AG04449 (cell line): ENCODE measurements around the gene CISD3.

ENCODE experiments used
- CTCF ChIA-PET: fragments of 350-600 bp; formaldehyde crosslinking; extraction: SDS; loops from one replicate; lab custom pipeline; 2021; ENCODE audit warnings: antibody characterized with exemption; lab: Yijun Ruan, JAX
- POLR2A ChIA-PET: fragments of 400-600, 350-600 bp; formaldehyde crosslinking; extraction: SDS; loops from one replicate; lab custom pipeline; 2020; ENCODE audit warnings: antibody characterized with exemption, inconsistent platforms; lab: Yijun Ruan, JAX
- DNase-seq: peaks from one replicate; pipeline ENCODE4 v3.0.0-alpha.2; 2010; ENCODE audit warnings: low read depth, low spot score
- H3K4me3 ChIP-seq: 2 replicates; pipeline ENCODE4 v1.5.1; 2011; ENCODE audit warnings: low read depth, mild to moderate bottlenecking, control low read depth, low read length
- TF ChIP-seq, protein P1 (sequence below): IDR thresholded peaks from one replicate; pipeline ENCODE4 v1.5.1; 2011; ENCODE audit warnings: mild to moderate bottlenecking, moderate library complexity, low read length, control low read depth, inconsistent platforms; ENCODE audit not compliant: insufficient read depth; ENCODE audit errors: missing control alignments

CISD3 gene

DNA sequence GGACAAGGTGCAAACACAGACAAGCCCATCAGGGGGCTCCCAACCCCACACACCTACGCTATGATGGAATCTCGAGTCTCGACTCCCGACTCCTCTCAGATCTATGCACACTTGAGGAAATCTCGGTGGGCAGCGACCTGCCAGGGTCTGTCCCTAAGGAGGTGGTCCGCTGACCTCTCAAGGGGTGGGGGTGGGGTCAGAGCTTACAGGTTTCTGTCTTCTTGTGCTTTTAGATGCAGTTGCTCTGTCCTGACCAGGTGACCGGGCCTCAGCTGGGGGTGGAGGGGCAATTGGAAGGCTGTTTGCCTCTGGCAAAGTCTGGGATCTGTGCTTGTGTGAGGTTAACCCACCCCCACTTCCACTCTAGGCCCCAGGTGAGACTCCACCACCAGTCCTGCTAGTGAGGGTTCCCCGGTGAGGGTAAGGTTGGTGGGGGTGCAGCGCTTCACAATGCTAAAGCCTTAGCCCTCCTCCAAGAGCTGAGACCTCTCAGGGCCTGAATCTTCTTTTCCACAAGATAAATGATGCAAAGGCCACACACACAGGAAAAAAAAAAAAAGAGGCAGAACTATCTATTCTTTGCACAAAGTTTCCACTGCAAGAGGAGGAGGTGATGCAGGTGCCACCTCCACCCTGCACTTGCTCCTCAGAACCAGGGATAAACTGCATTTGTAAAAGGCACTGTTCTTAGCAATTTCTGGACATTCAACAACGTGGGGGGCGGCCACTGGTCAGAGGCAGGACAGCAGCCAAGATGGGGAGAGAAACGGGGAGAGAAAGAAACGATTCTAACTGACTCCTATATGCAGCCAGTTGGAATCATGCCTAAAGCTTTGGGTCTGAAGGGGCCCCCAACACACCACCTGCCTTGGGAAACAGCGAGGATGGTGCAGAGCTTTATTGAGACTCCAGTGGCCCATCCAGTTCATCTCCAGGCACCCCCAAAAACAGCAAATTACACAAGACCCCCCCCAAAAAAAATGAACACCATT is 4.1 kb downstream of the CISD3 start:
- CTCF ChIA-PET, result interaction anchor here (0.6 to 5.5 kb wide), 20 partner anchors 7 to 511 kb away, joined by 3 to 84 read pairs (median 8); partner anchors contain the start of genes EPOP, PCGF2, PSMB3 and RPL23
- POLR2A ChIA-PET, result interaction anchor here (1.4 kb wide), 1 partner anchor 24 kb away, joined by 4 read pairs; no protein-coding TSS in a partner anchor

DNA sequence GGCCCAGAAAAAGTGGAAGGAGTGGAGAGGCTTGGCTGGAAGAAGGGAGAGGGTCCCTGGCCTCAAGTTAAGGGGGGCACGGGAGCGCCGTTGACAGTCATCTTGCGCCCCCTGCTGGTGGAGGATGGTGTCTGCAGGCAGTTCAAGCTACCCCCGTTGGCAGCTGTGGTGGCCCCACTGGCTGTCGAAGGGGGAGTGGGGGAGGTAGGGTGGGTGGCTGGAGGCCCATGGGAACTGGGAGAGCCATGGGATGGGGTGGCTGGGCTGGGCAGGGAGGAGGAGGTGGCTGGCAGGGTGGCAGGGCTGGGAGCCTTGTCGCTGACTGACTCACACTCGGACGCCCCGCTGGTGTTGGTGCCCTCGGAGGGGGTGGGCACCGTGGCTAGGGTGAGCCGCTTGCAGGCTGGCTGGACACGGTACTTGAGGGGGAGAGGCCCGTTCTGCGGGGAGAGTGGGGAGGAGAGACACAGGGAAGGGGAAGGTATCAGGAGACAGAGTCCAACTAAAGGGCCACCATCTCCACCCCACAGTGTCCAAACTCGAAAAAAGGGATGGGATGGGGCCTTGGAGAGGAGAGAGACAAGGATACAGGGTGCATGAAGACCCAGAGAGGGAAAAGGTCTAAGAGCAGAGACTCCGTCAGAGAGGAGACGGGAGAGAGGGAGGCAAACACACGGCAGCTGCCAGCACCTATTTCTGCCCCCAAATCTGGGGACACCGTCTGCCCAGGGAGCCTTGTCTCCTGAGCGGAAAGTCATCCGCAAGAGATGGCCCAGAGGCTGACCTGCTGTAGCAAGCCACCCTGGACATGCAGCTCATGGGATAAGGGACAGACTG is 5.2 kb downstream of the CISD3 start:
- TF ChIP-seq, protein P1, sequence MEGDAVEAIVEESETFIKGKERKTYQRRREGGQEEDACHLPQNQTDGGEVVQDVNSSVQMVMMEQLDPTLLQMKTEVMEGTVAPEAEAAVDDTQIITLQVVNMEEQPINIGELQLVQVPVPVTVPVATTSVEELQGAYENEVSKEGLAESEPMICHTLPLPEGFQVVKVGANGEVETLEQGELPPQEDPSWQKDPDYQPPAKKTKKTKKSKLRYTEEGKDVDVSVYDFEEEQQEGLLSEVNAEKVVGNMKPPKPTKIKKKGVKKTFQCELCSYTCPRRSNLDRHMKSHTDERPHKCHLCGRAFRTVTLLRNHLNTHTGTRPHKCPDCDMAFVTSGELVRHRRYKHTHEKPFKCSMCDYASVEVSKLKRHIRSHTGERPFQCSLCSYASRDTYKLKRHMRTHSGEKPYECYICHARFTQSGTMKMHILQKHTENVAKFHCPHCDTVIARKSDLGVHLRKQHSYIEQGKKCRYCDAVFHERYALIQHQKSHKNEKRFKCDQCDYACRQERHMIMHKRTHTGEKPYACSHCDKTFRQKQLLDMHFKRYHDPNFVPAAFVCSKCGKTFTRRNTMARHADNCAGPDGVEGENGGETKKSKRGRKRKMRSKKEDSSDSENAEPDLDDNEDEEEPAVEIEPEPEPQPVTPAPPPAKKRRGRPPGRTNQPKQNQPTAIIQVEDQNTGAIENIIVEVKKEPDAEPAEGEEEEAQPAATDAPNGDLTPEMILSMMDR, result peak; percentile 88
- no peak for DNase-seq
- H3K4me3 ChIP-seq, result no peak overlapping the region
- CTCF ChIA-PET, result interaction anchor here (0.6 to 5.5 kb wide), 26 partner anchors 8 to 510 kb away, joined by 3 to 84 read pairs (median 6); partner anchors contain the start of genes EPOP, PCGF2, PSMB3 and RPL23
- POLR2A ChIA-PET, result interaction anchor here (1.1 to 1.4 kb wide), 2 partner anchors 17 to 25 kb away, joined by 3 to 4 read pairs; partner anchors contain the start of gene PSMB3

More for the DNA sequence above, 4.1 kb downstream of the CISD3 start:
- no peak overlapping the region for H3K4me3 ChIP-seq
- TF ChIP-seq, protein P1, result peak; percentile 15
- DNase-seq, result no peak

DNA sequence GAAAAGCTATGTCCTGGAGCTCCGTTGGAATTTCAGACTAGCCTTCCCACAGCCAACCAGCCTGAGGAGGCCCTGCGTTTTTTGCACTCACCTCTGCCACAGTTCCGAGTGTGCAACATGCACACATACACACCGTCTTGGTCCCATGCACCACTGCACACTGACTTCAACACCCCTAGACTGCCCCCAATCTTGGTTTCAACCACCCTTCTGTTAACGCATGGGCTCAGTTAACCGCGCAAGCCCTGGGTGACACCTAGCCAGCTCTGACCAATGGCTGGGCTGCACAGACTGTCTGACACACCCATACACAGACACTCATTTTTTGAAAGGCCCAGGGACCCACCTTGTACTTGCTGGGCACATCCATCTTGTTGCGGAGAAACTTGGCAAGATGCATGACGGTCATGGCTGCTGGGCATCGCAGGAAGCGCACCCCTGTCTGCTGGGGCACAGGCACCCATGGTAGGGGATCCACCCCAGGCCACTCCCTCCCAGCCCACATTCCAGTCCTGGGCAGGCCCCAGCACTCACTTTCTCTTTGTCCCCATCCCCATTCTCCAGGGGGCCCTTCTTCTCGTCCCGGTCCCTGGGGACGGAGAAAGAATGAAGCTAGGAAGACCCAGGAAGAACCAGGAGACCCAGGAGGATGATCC is 8.0 kb downstream of the CISD3 start:
- no peak overlapping the region for H3K4me3 ChIP-seq
- CTCF ChIA-PET, result interaction anchor here (0.8 to 5.5 kb wide), 5 partner anchors 8 to 61 kb away, joined by 3 to 84 read pairs (median 11); partner anchors contain the start of genes EPOP and PCGF2
- no peak for DNase-seq
- POLR2A ChIA-PET, result interaction anchor here (1.3 kb wide), 1 partner anchor 13 kb away, joined by 3 read pairs; no protein-coding TSS in a partner anchor
- TF ChIP-seq, protein P1, result no peak

DNA sequence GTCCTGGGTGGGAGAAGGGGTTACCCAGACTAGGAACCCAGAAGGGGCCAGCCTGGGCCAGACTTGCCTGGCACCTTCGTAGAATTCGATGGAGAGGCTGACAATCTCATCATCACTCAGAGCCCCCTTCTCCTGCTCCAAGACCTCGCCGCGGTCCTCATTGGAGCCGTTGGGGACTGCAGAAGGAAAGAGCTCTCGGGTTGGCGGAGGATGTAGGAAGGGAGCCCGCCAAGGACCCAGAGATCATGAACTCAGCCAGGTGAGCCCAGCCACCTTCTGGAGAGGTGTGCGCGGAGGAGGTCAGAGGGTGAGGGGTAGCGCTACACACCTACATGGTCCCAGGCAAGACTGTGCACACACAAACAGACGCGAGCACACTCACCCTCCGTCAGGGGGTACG is 8.5 kb downstream of the CISD3 start:
- no peak overlapping the region for H3K4me3 ChIP-seq
- ChIA-PET POLR2A (interaction anchor here (1.3 kb wide), 1 partner anchor 14 kb away, joined by 3 read pairs; no protein-coding TSS in a partner anchor), CTCF (interaction anchor here (0.8 kb wide), 1 partner anchor 10 kb away, joined by 3 read pairs; no protein-coding TSS in a partner anchor)
- DNase-seq, result no peak
- TF ChIP-seq, protein P1, result no peak

DNA sequence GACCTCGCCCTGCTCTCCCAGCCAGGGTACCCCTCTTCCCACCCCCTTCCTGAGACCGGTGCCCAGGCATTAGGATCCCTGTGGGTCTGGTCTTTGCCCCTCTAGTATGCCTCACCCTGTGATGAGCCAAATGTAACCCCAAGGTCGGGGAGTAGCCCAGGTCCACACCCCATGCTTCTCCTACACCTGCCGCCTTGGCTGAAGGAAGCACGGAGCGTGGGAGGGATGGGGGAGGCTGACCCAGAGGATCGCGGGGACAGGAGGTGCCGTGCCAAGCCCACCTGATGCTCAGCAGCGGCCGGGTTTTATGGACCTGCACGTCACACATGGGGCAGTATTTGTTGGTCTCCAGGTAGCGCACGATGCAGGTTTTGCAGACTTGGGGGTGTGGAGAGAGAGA is 9.2 kb downstream of the CISD3 start:
- ChIA-PET CTCF (interaction anchor here (0.8 to 0.9 kb wide), 2 partner anchors 10 to 63 kb away, joined by 3 read pairs; no protein-coding TSS in a partner anchor), POLR2A (interaction anchor here (1.3 kb wide), 1 partner anchor 14 kb away, joined by 3 read pairs; no protein-coding TSS in a partner anchor)
- no peak for DNase-seq

More for the DNA sequence above, 9.2 kb downstream of the CISD3 start:
- TF ChIP-seq, protein P1, result no peak
- no peak overlapping the region for H3K4me3 ChIP-seq
